Measurements from ENCODE around the gene TMEM247. TPM values are rescaled to one million over a fixed set of nuclear protein-coding genes. Genes with fewer than 3 reads are reported as not detected.

TMEM247 gene
- total RNA-seq, 1 experiment from 2014 or later = not detected

GRCh38 chr2:46482490-46482889, 3.1 kb downstream of the TMEM247 start:
- no peak for DNase-seq
- Histone ChIP-seq H3F3A (ENCODE audit: insufficient read depth, low read depth) (peaks cover 12% of the 10 kb centered on the region), H3K27me3 (ENCODE audit: insufficient read depth, low read depth) (no peaks in the 10 kb centered on the region), H3K36me3 (ENCODE audit: low read depth) (no peaks in the 10 kb centered on the region), H3K9me2 (ENCODE audit: insufficient read depth) (no peaks in the 10 kb centered on the region), H2AFZ (no peak overlapping the region), H3K4me1 (replicated peaks; ENCODE audit: insufficient read depth) (peaks cover 20% of the 10 kb centered on the region), H3K79me2 (ENCODE audit: low read depth) (no peaks in the 10 kb centered on the region), H3K4me3 (no peak overlapping the region), H3K27ac (no peak overlapping the region), H4K20me1 (ENCODE audit: insufficient read depth) (no peaks in the 10 kb centered on the region), H3K4me2 (no peak overlapping the region), H3K9me3 (ENCODE audit: insufficient read depth, low read depth) (no peaks in the 10 kb centered on the region)
- BruUV-seq (replicated peaks) = no TSS peak
- POLR2A ChIA-PET (ENCODE audit: unreplicated experiment) = interaction anchor here (0.8 kb wide), 1 partner anchor 37 kb away, joined by 9 read pairs; no protein-coding TSS in a partner anchor
- CTCF ChIA-PET = no interaction called here
- TF ChIP-seq, protein P1, sequence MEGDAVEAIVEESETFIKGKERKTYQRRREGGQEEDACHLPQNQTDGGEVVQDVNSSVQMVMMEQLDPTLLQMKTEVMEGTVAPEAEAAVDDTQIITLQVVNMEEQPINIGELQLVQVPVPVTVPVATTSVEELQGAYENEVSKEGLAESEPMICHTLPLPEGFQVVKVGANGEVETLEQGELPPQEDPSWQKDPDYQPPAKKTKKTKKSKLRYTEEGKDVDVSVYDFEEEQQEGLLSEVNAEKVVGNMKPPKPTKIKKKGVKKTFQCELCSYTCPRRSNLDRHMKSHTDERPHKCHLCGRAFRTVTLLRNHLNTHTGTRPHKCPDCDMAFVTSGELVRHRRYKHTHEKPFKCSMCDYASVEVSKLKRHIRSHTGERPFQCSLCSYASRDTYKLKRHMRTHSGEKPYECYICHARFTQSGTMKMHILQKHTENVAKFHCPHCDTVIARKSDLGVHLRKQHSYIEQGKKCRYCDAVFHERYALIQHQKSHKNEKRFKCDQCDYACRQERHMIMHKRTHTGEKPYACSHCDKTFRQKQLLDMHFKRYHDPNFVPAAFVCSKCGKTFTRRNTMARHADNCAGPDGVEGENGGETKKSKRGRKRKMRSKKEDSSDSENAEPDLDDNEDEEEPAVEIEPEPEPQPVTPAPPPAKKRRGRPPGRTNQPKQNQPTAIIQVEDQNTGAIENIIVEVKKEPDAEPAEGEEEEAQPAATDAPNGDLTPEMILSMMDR (conservative IDR thresholded peaks at IDR 0.05) = no peak
- no peak for TF ChIP-seq EZH2 (IDR thresholded peaks at IDR 0.05; ENCODE audit: low read depth)
- intact Hi-C loops (cut with micrococcal nuclease; ENCODE audit: unreplicated experiment) = no loop called here

DNA sequence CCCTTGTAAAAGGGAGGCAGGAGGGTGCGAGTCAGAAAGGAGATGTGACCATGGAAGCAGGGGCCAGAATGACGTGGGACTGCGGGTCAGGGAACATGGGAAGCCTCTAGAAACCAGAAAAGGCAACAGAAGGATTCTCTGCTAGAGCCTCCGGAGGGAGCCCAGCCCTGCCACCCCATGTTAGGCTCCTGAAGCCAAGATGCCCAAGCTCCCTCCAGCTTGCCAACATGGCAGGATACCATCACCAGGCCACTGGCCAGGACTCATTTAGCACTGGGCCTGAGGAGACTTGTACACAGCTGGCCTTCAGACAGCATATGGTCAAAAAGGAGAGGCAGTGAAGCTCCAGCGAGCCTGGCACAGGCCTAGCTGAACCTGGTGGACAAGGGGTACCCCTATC, 5.6 kb downstream of the TMEM247 start:
- H3K4me1 ChIP-seq (replicated peaks; ENCODE audit: insufficient read depth) = peaks cover 24% of the 10 kb centered on the region
- H3K27me3 ChIP-seq (ENCODE audit: insufficient read depth, low read depth) = no peaks in the 10 kb centered on the region
- DNase-seq = no peak
- no peaks in the 10 kb centered on the region for H3K9me2 ChIP-seq (ENCODE audit: insufficient read depth)
- no peak for TF ChIP-seq EZH2 (IDR thresholded peaks at IDR 0.05; ENCODE audit: low read depth)
- TF ChIP-seq, protein P1 (conservative IDR thresholded peaks at IDR 0.05) = no peak
- H4K20me1 ChIP-seq (ENCODE audit: insufficient read depth) = no peaks in the 10 kb centered on the region
- BruUV-seq (replicated peaks) = no TSS peak
- intact Hi-C loops (cut with micrococcal nuclease; ENCODE audit: unreplicated experiment) = no loop called here
- H3K79me2 ChIP-seq (ENCODE audit: low read depth) = no peaks in the 10 kb centered on the region
- no peak overlapping the region for H3K4me2 ChIP-seq
- H3K4me3 ChIP-seq = no peak overlapping the region
- no peak overlapping the region for H2AFZ ChIP-seq
- peaks cover 12% of the 10 kb centered on the region for H3F3A ChIP-seq (ENCODE audit: insufficient read depth, low read depth)
- H3K27ac ChIP-seq = no peak overlapping the region
- H3K36me3 ChIP-seq (ENCODE audit: low read depth) = no peaks in the 10 kb centered on the region
- ChIA-PET POLR2A (ENCODE audit: unreplicated experiment) (no interaction called here), CTCF (no interaction called here)
- no peaks in the 10 kb centered on the region for H3K9me3 ChIP-seq (ENCODE audit: insufficient read depth, low read depth)

- peaks cover 17% of the 10 kb centered on the region for H3K4me1 ChIP-seq (replicated peaks; ENCODE audit: insufficient read depth)
- no peaks in the 10 kb centered on the region for H3K9me2 ChIP-seq (ENCODE audit: insufficient read depth)
- intact Hi-C loops (cut with micrococcal nuclease; ENCODE audit: unreplicated experiment) = no loop called here
- no TSS peak for BruUV-seq (replicated peaks)
- no peak overlapping the region for H3K4me2 ChIP-seq
- CTCF ChIA-PET = no interaction called here
- H3K36me3 ChIP-seq (ENCODE audit: low read depth) = no peaks in the 10 kb centered on the region
- no peak overlapping the region for H3K4me3 ChIP-seq
- H3K79me2 ChIP-seq (ENCODE audit: low read depth) = no peaks in the 10 kb centered on the region
- H3K27ac ChIP-seq = no peak overlapping the region
- no peaks in the 10 kb centered on the region for H4K20me1 ChIP-seq (ENCODE audit: insufficient read depth)
- no peak for DNase-seq
- H3K9me3 ChIP-seq (ENCODE audit: insufficient read depth, low read depth) = no peaks in the 10 kb centered on the region
- H3K27me3 ChIP-seq (ENCODE audit: insufficient read depth, low read depth) = no peaks in the 10 kb centered on the region
- POLR2A ChIA-PET (ENCODE audit: unreplicated experiment) = no interaction called here
- H3F3A ChIP-seq (ENCODE audit: insufficient read depth, low read depth) = peaks cover 6% of the 10 kb centered on the region
- H2AFZ ChIP-seq = no peak overlapping the region
- TF ChIP-seq, protein P1 (conservative IDR thresholded peaks at IDR 0.05) = no peak
- no peak for TF ChIP-seq EZH2 (IDR thresholded peaks at IDR 0.05; ENCODE audit: low read depth)
These were observed 7.1 kb downstream of the TMEM247 start for GRCh38 chr2:46486436-46486835.

All from PC-9 (cell line).